Activated CD4-positive, alpha-beta T cell treated with anti-CD3 and anti-CD28 coated beads, Interleukin-2, amount 50 U/mL, for 1 hour (primary cell): ENCODE measurements around the gene ARHGAP15.

Experiments
- DNase-seq: peaks from one replicate; pipeline ENCODE4 v3.0.0-alpha.2; 2020

Gene ARHGAP15

DNA sequence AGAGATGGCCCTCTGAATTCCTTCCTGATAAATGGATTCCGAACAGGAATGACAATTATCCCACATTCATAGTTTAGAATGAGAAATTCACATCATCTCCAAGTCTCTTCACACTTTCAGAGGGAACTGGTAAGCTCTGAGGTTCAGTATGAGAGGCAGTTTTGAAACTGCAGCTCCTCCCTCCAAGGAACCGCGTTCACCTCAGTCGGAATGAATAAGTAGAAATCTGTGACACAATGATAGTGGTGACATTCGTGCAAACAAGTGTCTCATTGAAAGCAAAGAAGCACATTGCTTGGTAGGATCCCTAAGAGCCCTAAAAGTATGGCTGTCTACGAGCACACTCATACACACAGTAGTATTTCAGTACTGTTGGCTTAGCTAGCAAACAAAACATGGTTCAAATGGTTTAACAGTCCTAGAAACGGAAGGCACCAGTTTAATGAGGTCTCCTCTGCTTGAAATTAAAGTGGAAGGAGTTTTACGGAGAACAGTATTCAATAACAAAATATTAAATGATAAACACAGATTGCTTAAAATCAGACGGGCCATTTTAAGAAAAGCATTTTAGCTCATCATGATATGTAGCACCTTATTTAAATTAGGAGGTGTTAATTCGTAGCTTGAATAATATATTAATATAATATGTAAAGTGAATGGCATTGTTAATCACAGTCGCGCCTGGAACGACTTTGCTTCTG, 225.0 kb downstream of the ARHGAP15 start:
- DNase-seq = no peak

DNA sequence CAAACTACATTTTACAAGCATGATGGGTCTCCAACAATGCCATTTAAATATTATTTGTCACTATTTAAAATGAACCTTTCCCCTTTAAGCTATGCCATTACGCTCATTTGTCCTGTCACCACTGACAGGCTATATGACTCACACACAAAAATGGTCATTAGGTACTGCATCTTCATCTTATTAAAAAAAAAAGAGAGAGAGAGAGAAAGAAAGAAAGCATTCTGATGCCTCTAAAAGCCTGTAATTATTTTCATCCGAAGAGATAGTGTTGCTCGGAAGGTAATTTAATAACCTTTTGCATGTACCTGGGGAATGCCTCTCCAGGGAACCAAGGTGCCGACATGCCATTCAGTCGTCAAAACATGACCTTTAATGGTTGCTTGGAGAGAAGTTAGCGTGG, 226.7 kb downstream of the ARHGAP15 start:
- no peak for DNase-seq

DNA sequence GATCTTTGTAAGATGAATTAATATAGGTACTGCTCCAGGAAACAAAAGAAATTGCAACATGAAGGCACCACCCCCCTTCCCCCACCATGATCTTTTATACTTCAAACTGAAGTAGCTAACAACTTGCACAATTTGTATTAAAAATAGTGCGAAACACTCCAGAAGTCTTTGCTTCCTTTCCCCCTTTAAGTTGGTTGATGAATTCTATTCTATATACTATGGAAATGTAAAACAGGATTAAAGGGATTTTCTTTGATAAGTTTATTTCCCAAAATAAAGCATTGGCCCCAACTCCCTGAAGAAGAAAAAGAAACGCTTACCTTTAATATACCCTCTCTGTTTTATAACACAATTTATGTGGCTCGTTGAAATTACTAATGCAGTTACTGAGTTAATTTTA, 227.1 kb downstream of the ARHGAP15 start:
- DNase-seq = no peak

DNA sequence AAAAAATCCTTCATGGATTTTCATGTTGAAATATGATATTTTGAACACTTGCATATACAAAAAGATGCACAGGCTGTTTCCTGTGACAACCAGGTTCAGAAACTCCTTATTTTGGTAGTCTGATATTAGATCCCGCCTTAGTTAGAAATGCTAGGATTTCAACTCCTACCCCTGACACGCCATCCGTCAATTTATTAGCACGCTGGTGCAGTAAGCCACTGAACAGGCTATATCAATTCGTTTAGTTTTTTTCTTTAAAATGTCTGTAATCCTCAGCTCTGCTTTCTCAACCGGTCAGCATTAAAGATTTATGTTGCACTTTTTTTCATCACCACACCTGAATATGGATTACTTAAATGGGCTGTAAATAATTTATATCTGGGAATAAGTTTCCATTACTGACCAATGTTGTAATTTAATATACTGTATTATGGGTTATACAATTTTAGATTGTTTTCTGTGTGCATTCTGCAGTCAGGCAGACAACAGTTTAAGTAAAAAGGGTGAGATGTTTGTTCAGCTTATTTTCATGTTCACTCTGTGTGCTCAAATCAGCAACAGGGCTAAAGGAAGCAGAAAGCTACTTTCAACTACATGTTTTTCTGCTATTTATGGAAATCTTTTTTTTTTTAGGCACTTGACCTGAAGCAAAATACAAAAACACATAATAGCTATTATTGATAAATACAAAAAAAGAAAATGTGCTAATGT, 227.7 kb downstream of the ARHGAP15 start:
- no peak for DNase-seq

DNA sequence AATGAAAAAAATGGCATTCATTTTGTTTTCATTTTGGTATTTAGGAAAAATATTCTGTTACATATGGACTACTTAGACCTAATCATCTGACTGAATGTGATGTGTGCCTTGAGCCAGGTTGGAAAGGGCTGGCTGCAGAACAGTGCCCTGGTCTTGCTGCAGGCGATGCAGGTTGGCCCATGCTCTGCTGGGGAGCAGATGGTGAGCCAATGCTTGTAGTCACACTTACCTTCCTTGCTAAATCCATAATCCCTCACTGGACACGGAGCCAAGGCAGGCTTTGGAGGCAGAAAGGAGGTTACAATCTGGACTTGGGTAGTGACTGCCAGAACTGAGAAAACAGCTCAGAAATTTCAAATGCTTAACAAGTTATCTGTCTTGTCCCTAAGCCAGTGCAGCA, 228.7 kb downstream of the ARHGAP15 start:
- no peak for DNase-seq

DNA sequence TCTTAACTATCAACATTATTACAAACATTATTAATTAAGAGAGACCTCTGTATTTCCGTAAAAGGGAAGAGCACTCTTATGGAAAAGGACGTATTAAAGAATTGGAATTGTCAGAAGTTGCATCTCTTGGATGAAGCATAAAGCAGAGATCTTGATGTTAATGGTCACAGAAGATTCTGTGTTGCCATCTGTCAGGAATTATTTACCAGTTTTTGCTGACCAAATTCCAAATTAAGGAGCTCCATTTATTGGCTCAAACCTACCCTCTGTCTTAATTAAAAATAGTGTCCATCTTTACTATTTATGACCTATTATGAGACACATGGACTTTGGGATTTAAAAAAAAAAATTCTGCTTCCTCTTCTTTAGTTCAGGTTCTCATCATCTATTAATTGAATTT, 232.1 kb downstream of the ARHGAP15 start:
- DNase-seq = no peak

DNA sequence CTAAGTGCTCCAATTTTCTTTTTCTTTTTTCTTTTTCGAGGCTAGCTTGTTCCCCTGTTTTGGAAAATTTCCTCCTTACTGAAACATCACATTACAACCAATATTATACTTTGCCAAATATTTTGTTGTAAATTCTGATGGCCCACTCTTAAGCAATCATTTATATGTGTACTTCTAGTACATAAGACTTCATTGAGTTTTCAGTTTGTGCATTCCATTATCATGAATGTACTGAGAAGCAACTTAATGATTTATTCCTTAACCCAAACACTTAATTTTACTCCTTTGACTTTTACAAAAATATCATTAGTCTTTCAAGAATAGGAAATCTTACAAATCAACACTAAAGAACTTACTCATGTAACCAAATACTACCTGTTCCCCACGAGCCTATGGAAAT, 242.4 kb downstream of the ARHGAP15 start:
- no peak for DNase-seq

DNA sequence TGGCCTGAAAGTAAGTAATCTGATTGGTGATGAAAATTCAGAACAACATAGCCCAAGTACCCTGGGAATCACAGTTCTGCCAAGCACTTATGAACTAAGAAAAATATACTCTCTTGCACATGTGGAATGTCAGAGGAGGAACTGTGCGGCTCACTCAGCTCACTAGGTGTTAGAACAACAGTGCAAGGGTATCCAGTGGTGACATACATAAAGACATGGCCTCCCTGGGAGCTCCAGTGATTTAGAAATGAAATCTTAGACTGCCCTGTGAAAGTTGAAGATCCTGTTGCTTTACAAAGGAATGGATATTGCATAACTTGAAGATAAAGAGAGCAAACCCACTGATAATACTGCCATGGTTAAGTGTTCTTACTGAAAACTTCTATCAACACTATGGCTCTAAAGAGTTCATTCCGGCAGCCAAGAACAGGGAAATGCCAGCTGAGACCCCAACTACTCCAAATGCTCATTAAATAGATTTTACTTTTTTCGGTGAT, 246.2 kb downstream of the ARHGAP15 start:
- no peak for DNase-seq

DNA sequence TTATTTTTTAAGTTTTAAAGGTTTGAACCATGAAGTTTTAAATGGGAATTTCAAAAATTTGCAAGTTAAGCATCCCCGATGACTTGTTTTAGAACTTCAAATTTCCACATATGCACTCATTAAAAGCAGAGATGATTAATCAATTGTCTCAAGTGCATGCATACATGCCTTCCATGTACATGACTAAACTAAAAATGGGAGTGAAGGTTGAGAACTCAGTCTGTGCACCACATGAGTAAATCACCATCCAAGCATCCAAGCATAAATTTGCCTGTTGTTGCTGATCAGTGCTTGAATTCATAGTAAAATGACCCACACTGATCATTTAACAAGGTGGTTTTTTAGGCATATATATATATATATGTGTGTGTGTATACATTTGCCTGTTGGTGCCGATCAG, 249.8 kb downstream of the ARHGAP15 start:
- no peak for DNase-seq

DNA sequence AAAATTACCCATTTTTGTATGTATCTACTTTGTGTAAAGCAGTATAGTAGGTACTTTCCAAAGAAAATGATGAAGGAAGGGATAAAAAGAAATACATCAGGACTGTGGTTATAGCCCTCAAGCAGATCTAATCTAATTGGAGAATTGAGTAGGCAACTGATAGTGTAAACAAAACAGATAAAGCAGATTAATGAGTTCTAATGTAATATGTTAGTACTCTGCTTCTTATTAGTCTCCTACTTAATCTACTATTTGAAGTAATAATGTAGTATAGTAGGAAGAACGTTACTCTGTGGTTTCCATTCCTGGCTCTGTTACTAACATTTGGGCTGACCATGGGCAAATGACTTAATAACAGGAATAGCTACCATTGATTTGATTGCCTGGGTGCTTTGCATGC, 250.7 kb downstream of the ARHGAP15 start:
- no peak for DNase-seq

DNA sequence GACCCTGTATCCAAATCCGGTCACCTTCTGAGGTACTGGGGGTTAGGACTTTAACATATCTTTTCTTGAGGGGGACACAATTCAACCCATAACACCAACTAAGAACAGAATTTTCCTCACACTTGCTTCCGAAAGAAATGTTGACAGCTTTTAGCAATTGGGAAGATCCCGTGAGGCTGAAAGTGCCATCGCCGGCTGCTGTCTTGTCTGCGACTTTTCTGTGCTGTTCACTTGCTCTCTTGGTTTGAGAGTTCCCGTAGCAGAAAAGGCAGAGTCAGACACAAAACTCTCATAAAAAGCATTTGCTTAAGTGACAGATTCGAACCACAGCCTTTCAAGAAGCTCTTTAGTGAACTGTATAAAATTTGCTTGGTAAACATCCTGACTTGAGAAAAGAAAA, 253.4 kb downstream of the ARHGAP15 start:
- DNase-seq = no peak

DNA sequence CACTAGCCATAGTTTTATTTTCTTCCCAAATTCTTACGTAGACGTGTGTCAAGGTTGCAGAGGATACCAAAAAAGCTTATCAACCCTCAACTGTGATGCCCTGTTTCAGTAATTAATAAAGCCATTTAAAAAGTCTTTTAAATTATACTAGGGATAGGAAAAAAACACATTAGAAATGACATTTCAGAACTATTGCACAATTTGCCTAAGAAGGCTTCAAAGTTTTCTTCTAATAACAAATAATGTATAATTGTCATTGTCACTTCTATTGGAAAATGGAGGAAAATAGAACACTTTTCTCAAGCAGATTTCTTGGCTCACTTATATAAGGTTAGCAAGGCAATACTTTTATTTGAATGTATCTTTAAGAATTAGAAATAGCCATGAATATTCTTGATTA, 253.8 kb downstream of the ARHGAP15 start:
- no peak for DNase-seq

DNA sequence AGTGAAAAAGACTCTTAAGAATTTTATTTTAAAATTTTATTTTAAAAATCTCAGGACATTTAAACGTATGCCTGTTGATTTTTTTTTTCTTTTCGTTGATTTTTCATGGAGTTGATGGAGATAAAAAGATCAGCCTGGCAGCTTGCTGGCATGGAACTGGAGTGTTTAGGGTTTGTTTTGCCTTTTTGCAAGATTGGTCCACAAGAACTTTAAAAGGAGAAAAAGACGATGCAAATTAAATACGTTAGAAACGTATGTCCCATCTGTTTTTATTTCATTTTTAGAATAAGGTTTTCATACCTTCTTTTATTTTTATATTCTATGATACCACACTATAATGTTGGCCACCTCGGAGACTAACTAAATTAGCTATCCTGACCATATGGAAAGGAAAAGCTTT, 254.9 kb downstream of the ARHGAP15 start:
- no peak for DNase-seq

DNA sequence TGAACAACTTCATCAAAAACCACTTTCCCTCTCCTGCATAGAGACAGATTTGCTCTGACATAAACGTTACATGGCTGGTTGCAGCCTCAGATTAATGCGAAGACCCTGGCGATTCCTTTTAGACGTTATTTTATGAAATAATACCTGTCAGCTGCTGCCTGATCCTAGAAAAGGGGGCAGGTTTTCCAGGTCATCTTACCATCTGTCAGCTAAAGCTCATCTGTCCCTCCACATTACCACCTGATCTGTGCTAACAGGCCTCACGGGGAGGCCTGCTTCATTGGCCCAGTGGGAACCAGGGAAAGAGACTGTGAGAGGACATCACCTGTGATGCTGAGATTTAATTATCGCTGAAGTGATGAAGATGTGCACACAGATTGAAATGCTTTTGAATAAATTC, 261.0 kb downstream of the ARHGAP15 start:
- DNase-seq = no peak

DNA sequence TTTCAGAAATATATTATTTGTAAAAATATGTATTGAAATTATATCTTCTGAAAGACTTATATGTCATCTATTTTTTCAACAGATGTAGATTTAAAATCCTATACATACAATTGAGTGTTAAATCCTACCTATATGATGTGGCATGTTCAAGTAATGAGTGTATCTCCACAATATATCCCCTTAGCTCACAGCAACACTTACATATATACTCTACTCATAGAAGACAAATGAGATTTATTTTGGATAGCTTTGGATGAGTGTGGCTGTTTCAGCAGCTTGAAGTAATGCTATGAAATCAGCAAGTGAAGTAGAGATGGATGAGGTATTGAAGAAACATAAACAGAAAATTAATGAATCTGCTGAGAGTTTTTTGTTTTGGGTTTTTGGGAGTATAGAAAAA, 263.1 kb downstream of the ARHGAP15 start:
- DNase-seq = no peak

DNA sequence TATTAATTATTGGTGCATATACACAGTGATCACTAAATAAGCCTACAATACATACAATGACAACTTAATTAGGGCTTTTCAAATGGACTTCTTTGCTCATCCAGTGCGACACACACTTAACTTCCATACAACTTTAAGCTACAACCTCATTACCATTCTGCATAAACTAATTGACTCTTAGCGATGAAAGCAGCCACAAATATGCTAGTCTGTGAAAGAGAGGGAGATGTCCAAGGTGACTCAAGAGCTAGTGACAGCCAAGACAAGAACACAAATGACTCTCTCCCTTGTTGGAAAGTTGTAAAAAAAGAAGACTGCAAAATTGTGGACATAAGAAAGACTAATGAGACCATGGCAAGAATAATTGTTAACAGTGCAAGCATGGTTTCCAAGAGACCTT, 264.8 kb downstream of the ARHGAP15 start:
- DNase-seq = no peak

DNA sequence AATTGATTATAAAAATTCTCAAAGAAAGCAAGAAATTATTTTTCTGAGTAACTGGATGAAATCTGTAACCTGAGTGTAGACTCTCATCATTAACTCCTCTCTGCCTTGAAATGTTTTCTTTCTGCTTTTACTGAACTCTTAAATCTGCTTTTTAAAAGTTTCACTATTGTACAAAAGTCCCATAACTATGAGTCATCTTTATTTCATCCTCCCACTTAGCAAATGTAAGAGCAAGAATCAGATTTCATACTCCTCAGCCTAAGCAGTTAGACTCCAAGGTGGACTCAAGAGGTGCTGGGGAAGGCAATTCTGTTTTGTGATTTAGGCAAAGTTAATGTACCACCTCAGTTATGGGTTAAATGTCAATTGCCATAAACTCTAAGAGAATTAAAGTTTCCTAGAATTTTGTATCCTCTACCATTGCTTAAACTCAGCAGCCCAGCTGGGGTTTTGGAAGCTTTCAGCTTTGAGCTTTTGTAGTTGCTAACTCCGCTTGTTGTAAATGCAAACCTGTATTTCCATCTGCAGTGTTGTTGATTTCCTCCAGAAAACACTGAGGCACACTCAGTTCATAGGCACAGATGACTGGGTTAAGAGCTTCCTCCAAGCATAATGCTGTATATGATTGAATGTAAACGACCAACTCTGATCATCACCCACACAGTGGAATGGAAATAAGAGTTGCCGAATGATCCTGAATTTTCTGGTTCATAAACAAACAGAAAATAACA, 268.8 kb downstream of the ARHGAP15 start:
- DNase-seq = no peak

DNA sequence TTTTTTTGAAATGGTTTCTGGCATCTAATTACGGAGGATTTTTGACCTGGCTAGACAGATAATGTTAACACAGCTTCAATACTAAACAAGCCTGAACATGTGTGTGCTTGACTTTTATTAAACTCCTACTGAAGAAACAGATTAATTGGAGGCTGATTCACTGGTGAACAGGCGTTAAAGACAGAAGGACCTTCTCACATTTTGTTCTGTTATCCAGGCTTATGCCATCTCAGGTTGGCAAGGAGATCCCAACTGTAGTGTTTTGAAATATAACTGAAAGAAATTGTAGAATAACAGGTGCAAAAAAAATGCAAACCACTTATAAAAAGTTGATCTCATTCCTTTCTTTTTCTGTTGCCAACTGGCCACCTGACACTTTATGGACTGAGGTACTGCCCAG, 269.6 kb downstream of the ARHGAP15 start:
- DNase-seq = no peak

DNA sequence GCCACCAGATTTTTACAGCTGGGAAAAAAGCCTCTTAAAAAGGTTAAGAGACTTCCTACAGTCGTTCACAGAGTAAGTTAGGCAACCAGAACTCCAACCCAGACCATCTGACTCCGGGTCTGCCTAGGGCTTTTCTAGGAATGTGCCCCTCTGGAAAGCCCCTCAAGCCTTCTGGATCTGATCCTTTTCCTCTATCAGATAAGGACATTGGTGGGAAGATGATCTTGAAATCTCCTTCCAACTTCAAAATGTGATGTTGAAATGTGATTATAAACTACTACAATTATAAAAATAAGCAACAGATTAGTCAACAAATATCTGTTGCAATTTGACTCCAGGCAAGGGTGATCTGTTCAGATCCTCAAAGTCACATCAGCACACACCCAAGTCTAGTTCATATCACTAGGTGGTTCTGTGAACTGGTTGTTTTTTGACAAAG, 270.4 kb downstream of the ARHGAP15 start:
- DNase-seq = no peak

DNA sequence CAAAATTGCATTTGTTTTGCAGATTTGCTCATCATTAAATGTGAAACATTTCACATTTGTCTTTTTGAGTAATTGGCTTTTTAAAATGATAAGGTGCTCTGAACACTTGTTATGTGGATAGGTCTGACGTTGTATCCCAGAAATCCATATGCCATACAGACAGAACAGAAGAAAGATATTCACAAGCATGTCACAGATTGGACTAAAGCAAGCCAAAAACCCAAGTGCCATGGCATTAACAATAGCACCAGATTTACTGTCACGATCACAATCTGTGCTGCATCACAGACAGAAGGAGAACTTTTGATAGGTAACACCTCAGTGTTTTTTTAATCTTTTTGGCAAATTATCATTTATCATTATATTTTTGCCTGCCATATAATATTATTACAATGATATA, 272.6 kb downstream of the ARHGAP15 start:
- no peak for DNase-seq

DNA sequence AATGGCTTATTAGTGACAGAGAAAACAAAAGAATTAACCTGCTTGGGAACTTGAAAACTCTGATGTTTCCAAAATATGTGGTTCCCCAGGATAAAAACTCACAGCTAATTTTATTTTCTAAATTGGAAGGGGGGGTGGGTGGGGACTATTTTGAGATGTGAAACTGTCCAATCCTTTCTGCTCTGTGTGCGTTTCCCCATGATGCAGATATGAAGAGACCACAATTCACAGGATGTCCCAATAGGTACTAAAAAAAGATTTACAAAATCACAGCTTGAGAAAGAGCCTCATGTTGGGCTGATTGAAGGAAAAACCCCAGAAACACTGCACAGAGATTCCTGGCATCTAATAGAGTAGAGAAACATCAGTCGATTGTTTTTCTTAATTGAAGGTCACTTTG, 273.2 kb downstream of the ARHGAP15 start:
- no peak for DNase-seq

DNA sequence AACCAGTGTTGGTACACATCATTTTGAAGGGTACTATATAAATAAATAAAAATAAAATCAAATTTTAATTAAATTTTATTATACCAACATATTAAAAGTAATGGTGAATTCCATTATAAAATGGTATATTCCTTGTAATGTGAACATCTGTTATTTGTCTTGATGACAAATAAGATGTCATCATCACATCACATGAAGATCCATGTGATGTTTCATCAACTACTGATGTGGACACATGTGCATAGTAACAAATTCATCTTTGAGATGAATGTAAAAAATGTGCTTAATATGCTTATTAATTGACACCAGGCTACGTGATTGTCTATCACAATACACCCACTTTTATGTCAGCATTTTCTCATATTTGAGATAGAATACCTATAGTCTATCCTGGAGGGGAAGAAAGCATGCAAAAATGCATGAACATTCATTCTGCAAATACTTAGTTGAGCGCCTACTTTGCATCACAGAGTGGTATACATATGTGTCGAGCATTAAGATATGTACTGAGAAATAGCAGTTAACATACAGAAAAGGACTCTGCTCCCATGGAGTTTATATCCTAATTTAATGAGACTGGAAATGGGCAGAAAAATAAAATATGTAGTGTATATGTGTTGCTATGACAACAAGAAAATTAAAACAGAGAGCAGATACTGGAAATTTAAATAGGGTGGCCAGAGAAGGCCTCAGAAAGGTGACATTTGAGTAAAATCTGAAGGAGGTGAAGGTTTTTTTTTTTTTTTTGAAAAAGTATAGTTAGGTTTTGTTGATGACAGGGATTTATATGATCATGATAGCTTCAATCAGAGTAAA, 281.1 kb downstream of the ARHGAP15 start:
- DNase-seq = no peak

DNA sequence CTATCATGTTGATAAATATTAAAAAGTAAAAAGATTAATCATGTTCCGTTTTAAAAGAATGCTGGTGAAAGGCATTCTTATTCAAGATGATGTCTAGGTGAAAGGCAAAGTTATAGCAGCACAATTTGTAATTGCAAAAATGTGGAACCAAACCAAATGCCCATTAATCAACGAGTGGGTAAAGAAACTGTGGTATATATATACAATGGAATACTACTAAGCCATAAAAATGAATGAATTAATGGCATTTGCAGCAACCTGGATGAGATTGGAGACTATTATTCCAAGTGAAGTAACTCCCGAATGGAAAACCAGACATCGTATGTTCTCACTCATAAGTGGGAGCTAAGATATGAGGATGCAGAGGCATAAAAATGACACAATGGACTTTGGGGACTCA, 286.4 kb downstream of the ARHGAP15 start:
- no peak for DNase-seq
